GM21381 (cell line): ENCODE measurements around the gene EPN2.

Experiments
- ATAC-seq: cut with Tn5 transposase; IDR thresholded peaks from one replicate; pipeline ENCODE4 v1.9.1; 2021; ENCODE audit warnings: mild to moderate bottlenecking, moderate library complexity; ENCODE audit not compliant: unreplicated experiment

Gene EPN2

DNA sequence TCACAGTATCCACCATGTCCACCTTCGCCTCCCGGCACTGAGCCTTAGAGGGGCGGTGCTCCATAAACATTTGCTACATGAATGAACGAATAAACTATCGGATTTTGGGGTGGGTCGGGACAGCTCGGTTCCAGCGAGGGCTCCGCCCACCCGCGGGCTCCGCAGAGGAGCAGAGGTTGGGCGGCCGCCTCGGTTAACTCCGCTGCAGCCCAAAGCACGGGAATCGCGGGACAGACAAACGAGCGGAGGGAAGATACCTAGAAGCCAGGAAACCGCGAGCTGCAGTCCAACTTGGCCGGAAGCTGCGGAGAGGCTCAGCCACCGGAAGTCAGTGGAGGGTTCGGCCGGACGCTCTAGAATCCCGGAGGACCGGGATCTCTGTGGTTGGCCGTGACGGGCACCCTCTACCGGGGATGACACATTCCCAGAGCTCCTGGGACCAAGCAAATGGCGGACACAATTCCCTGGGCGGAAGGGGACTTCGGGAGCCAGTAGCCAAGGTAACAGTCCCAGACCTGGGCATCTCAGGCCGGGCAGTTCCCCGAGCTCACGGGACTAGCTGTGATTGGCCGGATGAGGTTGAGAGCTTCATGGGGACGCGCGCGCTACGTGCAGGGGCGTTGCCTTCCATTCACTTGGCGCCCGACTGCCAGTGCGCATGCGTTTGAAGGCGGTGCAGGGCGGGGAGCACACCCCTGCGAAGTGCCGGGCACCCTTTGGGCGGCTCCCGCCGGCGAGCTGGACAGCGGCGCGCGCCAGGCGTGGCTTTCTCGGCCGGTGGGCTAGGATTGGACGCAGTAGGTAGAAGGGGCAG, 140.6 kb downstream of the EPN2 start:
- ATAC-seq, result peak; percentile 91

DNA sequence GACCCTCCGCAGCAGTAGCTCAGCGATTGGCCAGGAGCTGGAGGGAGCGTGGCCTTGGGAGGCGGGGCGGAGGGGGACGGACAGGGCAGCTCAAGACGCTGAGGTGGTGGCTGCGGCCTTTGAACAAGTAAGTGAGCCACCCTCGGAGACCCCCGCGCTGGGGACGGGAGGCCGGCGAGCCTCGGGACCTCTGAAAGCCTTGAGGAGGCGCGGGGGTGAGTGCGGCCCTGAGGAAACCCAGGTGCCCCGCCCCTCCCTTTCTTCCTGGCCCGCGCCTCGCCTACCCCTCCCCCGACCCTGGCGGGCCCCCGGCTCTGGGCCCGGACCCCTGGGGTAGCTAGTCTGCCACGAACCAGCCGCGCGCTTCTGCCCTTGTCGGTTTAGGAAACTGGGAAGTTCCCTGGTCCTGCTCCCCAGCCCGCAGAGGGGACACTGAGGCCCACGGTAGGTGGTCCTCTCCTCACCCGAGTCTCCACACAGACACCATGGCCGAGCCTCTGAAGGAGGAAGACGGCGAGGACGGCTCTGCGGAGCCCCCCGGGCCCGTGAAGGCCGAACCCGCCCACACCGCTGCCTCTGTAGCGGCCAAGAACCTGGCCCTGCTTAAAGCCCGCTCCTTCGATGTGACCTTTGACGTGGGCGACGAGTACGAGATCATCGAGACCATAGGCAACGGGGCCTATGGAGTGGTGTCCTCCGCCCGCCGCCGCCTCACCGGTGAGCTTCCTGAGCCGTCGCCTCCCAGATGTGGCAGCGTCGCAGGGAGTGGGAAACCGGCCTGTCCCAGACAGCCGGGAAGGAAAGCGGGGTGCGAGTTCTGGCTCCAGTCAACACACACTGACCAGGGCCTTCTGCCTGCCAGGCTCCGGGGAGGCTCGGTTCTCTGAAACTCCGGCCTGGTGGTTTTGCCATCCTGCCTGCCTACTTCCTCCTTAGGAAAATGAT, 141.5 kb downstream of the EPN2 start, which contains the start of gene MAPK7:
TSS of gene MAPK7 (plus strand) at position 83 of the 945 bp plus-strand sequence. CDS start at position 486, 403 bp downstream.
- peak; percentile 1 for ATAC-seq

DNA sequence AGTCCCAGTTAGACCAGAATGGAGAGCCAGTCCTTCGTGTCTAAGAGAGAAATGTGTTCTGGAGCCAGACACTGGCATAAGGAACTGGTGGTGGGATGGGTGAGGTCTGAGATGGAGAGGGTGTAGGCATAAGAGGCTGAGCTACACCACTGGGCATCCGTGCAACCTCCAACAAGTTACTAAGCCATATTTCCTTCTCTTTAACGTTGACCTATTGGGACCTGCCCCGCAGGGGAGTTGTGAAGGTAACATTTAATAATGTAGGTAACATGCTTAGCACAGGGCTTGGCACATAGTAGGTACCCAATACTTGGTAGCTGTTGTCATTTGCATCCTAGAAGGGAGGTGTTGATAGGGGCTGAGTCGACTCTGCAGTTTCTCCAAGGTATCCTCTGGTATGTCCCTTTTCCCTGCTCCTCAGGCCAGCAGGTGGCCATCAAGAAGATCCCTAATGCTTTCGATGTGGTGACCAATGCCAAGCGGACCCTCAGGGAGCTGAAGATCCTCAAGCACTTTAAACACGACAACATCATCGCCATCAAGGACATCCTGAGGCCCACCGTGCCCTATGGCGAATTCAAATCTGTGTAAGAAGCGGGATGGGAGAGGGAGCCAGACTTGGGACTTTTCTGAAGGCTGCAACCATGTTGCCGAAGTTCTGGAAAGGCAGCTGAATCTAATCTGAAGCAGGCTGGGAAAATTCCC, 142.3 kb downstream of the EPN2 start:
- ATAC-seq, result no peak

DNA sequence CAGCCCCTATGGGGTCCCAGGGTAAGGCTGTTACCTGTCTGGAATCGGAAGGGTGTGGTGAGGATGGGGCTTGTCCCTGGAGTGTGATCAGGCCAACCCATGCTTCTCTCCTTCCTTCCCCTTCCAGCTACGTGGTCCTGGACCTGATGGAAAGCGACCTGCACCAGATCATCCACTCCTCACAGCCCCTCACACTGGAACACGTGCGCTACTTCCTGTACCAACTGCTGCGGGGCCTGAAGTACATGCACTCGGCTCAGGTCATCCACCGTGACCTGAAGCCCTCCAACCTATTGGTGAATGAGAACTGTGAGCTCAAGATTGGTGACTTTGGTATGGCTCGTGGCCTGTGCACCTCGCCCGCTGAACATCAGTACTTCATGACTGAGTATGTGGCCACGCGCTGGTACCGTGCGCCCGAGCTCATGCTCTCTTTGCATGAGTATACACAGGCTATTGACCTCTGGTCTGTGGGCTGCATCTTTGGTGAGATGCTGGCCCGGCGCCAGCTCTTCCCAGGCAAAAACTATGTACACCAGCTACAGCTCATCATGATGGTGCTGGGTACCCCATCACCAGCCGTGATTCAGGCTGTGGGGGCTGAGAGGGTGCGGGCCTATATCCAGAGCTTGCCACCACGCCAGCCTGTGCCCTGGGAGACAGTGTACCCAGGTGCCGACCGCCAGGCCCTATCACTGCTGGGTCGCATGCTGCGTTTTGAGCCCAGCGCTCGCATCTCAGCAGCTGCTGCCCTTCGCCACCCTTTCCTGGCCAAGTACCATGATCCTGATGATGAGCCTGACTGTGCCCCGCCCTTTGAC, 143.5 kb downstream of the EPN2 start:
- no peak for ATAC-seq

DNA sequence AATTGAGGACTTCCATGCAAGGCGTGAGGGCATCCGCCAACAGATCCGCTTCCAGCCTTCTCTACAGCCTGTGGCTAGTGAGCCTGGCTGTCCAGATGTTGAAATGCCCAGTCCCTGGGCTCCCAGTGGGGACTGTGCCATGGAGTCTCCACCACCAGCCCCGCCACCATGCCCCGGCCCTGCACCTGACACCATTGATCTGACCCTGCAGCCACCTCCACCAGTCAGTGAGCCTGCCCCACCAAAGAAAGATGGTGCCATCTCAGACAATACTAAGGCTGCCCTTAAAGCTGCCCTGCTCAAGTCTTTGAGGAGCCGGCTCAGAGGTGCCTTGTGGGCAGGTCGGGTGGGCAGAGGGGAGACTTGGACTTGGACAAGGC, 144.2 kb downstream of the EPN2 start:
- no peak for ATAC-seq

DNA sequence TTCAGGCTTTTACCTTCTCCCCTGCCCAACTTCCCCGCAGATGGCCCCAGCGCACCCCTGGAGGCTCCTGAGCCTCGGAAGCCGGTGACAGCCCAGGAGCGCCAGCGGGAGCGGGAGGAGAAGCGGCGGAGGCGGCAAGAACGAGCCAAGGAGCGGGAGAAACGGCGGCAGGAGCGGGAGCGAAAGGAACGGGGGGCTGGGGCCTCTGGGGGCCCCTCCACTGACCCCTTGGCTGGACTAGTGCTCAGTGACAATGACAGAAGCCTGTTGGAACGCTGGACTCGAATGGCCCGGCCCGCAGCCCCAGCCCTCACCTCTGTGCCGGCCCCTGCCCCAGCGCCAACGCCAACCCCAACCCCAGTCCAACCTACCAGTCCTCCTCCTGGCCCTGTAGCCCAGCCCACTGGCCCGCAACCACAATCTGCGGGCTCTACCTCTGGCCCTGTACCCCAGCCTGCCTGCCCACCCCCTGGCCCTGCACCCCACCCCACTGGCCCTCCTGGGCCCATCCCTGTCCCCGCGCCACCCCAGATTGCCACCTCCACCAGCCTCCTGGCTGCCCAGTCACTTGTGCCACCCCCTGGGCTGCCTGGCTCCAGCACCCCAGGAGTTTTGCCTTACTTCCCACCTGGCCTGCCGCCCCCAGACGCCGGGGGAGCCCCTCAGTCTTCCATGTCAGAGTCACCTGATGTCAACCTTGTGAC, 144.7 kb downstream of the EPN2 start:
- ATAC-seq, result no peak

DNA sequence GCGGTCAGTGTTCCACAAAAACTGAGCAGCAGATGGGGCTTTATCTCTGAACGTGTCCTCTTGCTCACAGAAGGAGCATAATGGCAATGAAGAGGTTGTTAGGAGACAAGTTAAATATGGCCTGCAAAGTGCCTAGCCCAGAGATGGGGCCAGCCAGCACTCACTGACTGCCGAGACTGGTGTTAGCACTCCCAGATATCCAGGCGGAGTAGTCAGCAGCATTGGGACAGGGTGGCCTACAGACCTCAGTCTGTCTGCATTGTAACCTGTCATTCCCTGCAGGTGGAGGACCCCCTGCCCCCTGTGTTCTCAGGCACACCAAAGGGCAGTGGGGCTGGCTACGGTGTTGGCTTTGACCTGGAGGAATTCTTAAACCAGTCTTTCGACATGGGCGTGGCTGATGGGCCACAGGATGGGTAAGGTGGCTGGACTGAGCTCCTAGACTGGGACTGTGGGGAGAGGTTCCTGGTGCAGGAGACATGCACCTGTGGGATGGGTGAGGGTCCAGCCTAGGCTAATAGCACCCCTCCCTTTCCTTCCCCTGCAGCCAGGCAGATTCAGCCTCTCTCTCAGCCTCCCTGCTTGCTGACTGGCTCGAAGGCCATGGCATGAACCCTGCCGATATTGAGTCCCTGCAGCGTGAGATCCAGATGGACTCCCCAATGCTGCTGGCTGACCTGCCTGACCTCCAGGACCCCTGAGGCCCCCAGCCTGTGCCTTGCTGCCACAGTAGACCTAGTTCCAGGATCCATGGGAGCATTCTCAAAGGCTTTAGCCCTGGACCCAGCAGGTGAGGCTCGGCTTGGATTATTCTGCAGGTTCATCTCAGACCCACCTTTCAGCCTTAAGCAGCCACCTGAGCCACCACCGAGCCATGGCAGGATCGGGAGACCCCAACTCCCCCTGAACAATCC, 145.6 kb downstream of the EPN2 start:
- ATAC-seq, result no peak

DNA sequence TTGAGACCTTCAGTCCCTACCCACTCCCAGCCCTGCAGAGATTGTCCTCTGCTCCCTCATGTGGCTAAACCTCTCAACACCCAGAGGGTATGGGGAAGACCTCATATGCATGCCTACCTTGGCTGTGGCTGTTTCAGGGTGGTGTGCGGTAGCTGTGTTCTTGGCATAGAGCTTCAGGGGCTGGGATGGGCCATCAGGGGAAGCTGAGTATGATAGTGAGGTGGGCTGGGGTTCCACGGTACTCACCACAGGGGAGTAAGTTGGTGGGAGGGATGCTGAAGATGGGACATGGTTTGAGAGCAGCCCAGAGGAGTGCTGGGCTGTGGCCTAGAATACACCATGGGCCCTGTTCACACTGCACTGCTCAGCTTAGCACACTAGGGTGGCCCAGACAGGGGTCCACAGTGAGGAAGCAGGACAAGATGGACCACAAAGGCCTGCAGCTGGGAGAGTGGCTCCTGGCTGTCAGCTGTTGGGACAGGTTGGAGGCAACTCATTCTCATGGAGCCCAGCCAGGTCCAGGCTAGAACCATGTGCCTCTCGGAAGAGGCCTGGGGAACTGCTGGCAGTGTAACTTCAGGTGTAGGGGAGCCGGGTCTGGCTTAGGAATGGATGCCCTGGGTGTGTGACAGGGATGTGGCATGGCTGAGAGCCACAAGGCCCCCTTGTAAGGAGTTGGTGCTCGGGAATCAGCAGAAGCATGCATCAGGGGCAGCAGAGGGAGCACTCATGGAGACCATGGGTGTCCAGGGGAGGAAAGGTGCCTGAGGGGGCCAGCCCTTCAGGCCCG, 146.7 kb downstream of the EPN2 start:
- no peak for ATAC-seq

DNA sequence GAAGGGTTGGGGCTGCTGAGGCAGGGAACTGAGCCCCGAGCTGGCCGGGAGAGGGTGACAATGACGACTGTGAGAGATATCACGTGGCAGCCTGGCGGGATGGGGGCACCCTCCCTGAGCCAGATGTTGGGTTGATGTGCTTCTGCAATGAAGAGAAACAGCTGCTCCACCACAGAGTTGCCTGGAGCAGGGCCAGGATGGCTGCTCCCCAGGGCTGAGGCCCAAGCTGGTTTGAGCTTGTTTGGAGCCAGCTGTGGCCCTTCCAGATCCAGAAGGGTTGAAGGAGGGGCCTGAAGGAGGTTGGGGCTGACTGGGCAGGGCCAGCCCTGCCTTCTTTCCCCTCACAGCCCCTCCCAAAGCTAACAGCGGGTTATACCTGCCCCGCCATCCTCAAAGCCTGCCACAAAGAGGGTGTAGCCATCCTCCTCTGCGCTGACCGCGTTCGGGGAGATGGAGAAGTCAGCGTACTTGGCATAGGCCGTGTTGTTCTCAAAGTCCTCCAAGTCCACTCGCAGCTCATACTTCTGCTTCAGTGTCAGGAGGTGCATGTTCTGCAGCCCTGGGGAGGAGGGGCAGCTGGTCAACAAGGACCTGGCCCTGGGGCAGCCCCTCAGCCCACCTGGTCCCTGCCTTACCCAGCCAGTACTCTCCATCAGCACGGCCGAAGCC, 147.7 kb downstream of the EPN2 start:
- ATAC-seq, result no peak

DNA sequence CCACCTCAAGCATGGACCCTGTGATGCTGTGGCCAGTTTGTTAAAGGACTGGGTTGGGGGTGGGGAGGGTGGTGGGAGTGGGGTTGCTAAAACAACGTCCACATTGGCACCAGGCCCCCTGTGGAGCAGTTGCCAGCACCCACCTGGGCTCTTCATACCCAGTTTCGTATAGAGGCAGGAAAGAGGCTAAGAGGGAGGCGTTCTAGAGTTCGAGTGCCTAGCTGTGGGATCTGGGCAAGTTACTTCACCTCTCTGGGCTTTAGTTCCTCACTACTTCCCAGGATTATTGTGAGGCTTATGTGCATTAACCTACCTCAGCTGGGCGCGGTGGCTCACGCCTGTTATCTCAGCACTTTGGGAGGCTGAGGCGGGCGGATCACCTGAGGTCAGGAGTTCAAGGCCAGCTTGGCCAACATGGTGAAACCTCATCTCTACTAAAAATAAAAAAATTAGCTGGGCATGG, 148.4 kb downstream of the EPN2 start:
- no peak for ATAC-seq
